ENCODE data around the gene PER2. TPM values are rescaled to one million over a fixed set of nuclear protein-coding genes. Genes with fewer than 3 reads are reported as not detected.
A peak's percentile ranks its signal among the peaks of the same experiment; 100 is the strongest.

Gene PER2
- total and polyA plus RNA-seq, 2 of the 13 experiments (the other 11 are each of a cell fraction or from before 2014, with no cell fraction given) = 5.1 to 9.4 TPM

GRCh38 chr2:238203973-238204683 lies 84.3 kb downstream of the PER2 start (continued):
- TF ChIP-seq, protein P1, sequence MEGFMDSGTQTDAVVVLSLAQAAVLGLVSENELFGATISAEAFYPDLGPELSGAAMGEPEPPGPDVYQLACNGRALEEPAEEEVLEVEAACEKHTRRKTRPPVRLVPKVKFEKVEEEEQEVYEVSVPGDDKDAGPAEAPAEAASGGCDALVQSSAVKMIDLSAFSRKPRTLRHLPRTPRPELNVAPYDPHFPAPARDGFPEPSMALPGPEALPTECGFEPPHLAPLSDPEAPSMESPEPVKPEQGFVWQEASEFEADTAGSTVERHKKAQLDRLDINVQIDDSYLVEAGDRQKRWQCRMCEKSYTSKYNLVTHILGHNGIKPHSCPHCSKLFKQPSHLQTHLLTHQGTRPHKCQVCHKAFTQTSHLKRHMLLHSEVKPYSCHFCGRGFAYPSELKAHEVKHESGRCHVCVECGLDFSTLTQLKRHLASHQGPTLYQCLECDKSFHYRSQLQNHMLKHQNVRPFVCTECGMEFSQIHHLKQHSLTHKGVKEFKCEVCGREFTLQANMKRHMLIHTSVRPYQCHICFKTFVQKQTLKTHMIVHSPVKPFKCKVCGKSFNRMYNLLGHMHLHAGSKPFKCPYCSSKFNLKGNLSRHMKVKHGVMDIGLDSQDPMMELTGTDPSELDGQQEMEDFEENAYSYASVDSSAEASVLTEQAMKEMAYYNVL (CRISPR knock-in tag; IDR thresholded peaks at IDR 0.05; ENCODE audit: borderline replicate concordance) = 0 out of 2 replicates have a peak, but pooled peaks have one; percentile 44
- TF ChIP-seq KDM5B (CRISPR knock-in tag; IDR thresholded peaks at IDR 0.05; ENCODE audit: borderline replicate concordance) = peak; percentile 37; the same call in 1 of the 2 replicates
- no peak for TF ChIP-seq HNF4A (CRISPR knock-in tag; IDR thresholded peaks at IDR 0.05)
- TF ChIP-seq SNAPC2 (CRISPR knock-in tag; IDR thresholded peaks at IDR 0.05) = peak; percentile 11; the same call in 1 of the 2 replicates
- no peak for TF ChIP-seq NR2F6 (IDR thresholded peaks at IDR 0.05)
- TF ChIP-seq NR2F6 (CRISPR knock-in tag; IDR thresholded peaks at IDR 0.05) = no peak
- no peak for TF ChIP-seq ZNF558 (CRISPR knock-in tag; IDR thresholded peaks at IDR 0.05; ENCODE audit: borderline replicate concordance)
- TF ChIP-seq CBX5 (CRISPR knock-in tag; IDR thresholded peaks at IDR 0.05; ENCODE audit: borderline replicate concordance) = no peak
- TF ChIP-seq, protein P2, sequence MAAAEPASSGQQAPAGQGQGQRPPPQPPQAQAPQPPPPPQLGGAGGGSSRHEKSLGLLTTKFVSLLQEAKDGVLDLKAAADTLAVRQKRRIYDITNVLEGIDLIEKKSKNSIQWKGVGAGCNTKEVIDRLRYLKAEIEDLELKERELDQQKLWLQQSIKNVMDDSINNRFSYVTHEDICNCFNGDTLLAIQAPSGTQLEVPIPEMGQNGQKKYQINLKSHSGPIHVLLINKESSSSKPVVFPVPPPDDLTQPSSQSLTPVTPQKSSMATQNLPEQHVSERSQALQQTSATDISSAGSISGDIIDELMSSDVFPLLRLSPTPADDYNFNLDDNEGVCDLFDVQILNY (CRISPR knock-in tag; conservative IDR thresholded peaks at IDR 0.05) = no peak
- TF ChIP-seq MED8 (CRISPR knock-in tag; IDR thresholded peaks at IDR 0.05; ENCODE audit: insufficient replicate concordance) = peak; percentile 56
- no peak for TF ChIP-seq ZNF383 (CRISPR knock-in tag; IDR thresholded peaks at IDR 0.05; ENCODE audit: borderline replicate concordance)
- peak; percentile 78; the same call in 1 of the 2 replicates for TF ChIP-seq ZBTB4 (CRISPR knock-in tag; IDR thresholded peaks at IDR 0.05; ENCODE audit: borderline replicate concordance)
- no peak for TF ChIP-seq NFE2 (CRISPR knock-in tag; IDR thresholded peaks at IDR 0.05)
- TF ChIP-seq ZBTB20 (CRISPR knock-in tag; IDR thresholded peaks at IDR 0.05; ENCODE audit: borderline replicate concordance, low read depth) = no peak
- TF ChIP-seq RXRB (CRISPR knock-in tag; IDR thresholded peaks at IDR 0.05; ENCODE audit: borderline replicate concordance) = 0 out of 2 replicates have a peak, but pooled peaks have one; percentile 4
- TF ChIP-seq ZNF788 (CRISPR knock-in tag; IDR thresholded peaks at IDR 0.05; ENCODE audit: borderline replicate concordance) = peak; percentile 68; the same call in 1 of the 2 replicates
- no peak for TF ChIP-seq EHMT2 (IDR thresholded peaks at IDR 0.05; ENCODE audit: borderline replicate concordance, low read depth, low read length)
- no peak for TF ChIP-seq ZMYM2 (CRISPR knock-in tag; IDR thresholded peaks at IDR 0.05)
- no peak for TF ChIP-seq ZNF577 (CRISPR knock-in tag; IDR thresholded peaks at IDR 0.05; ENCODE audit: borderline replicate concordance, low read depth)
- TF ChIP-seq ZNF331 (CRISPR knock-in tag; IDR thresholded peaks at IDR 0.05) = no peak
- no peak for TF ChIP-seq SIX4 (CRISPR knock-in tag; IDR thresholded peaks at IDR 0.05)
- no peak for TF ChIP-seq ZFP41 (CRISPR knock-in tag; IDR thresholded peaks at IDR 0.05; ENCODE audit: borderline replicate concordance)
- TF ChIP-seq YEATS2 (CRISPR knock-in tag; IDR thresholded peaks at IDR 0.05; ENCODE audit: borderline replicate concordance) = no peak
- TF ChIP-seq ZNF543 (CRISPR knock-in tag; IDR thresholded peaks at IDR 0.05) = peak; percentile 64; the same call in 1 of the 2 replicates
- peak; percentile 92; the same call in 1 of the 2 replicates for TF ChIP-seq ZNF572 (CRISPR knock-in tag; IDR thresholded peaks at IDR 0.05)
